Hepatocyte (in vitro differentiated cells): ENCODE results near the gene CCDC9B. TPM values are rescaled to one million over a fixed set of nuclear protein-coding genes. Genes with fewer than 3 reads are reported as not detected.

Experiments used
- DNase-seq: peaks from one replicate; pipeline ENCODE4 v3.0.0-alpha.2; 2016; ENCODE audit warnings: low spot score
- H2AFZ ChIP-seq: fragments of 200-600 bp; sonication (generic); 2 replicates; pipeline ENCODE4 v1.6.0; 2016; ENCODE audit warnings: antibody characterized with exemption, mild to moderate bottlenecking
- H3K27ac ChIP-seq: fragments of 200-600 bp; sonication (generic); 2 replicates; pipeline ENCODE4 v1.5.1; 2016; ENCODE audit warnings: mild to moderate bottlenecking
- H3K27me3 ChIP-seq: fragments of 200-600 bp; sonication (generic); 2 replicates; pipeline ENCODE4 v1.6.1; 2016
- H3K36me3 ChIP-seq: fragments of 200-600 bp; sonication (generic); replicated peaks from 2 replicates; pipeline ENCODE4 v1.5.1; 2016; ENCODE audit warnings: low read depth; ENCODE audit not compliant: insufficient read depth
- H3K4me1 ChIP-seq: fragments of 200-600 bp; sonication (generic); 2 replicates; pipeline ENCODE4 v1.5.1; 2016; ENCODE audit warnings: mild to moderate bottlenecking, moderate library complexity; ENCODE audit not compliant: insufficient read depth
- H3K4me2 ChIP-seq: fragments of 200-600 bp; sonication (generic); 2 replicates; pipeline ENCODE4 v1.6.0; 2016
- H3K4me3 ChIP-seq: fragments of 200-600 bp; sonication (generic); 2 replicates; pipeline ENCODE4 v1.5.1; 2016; ENCODE audit warnings: mild to moderate bottlenecking
- H3K79me2 ChIP-seq: fragments of 200-600 bp; sonication (generic); 2 replicates; pipeline ENCODE4 v1.6.0; 2017; ENCODE audit warnings: mild to moderate bottlenecking
- H3K9me2 ChIP-seq: fragments of 200-600 bp; sonication (generic); replicated peaks from 2 replicates; pipeline ENCODE4 v1.6.0; 2017; ENCODE audit warnings: mild to moderate bottlenecking; ENCODE audit not compliant: insufficient read depth
- H3K9me3 ChIP-seq: fragments of 200-600 bp; sonication (generic); 2 replicates; pipeline ENCODE4 v1.5.1; 2016; ENCODE audit warnings: low read depth, mild to moderate bottlenecking
- H4K20me1 ChIP-seq: fragments of 200-600 bp; sonication (generic); 2 replicates; pipeline ENCODE4 v1.6.0; 2016; ENCODE audit warnings: mild to moderate bottlenecking; ENCODE audit not compliant: insufficient read depth, poor library complexity, severe bottlenecking
- CTCF ChIP-seq: fragments of 200-600 bp; sonication (generic); IDR thresholded peaks from 2 replicates; pipeline ENCODE4 v1.5.1; 2016; ENCODE audit warnings: antibody characterized with exemption, mild to moderate bottlenecking; ENCODE audit not compliant: poor library complexity
- EZH2 ChIP-seq: fragments of 200-600 bp; sonication (generic); IDR thresholded peaks from 2 replicates; pipeline ENCODE4 v1.6.1; 2016; ENCODE audit warnings: antibody characterized with exemption, mild to moderate bottlenecking, borderline replicate concordance
- EZH2phosphoT487 ChIP-seq: fragments of 200-600 bp; sonication (generic); IDR thresholded peaks from one replicate; pipeline ENCODE4 v1.6.1; 2018; ENCODE audit warnings: antibody characterized with exemption, mild to moderate bottlenecking, low read depth, moderate library complexity; ENCODE audit not compliant: unreplicated experiment, severe bottlenecking
- WGBS: methylation state at CpG from one replicate; pipeline ENCODE4 v1.1.6; 2016; ENCODE audit warnings: low lambda C conversion rate; ENCODE audit errors: missing lambda C conversion rate; 5-methylcytosine and 5-hydroxymethylcytosine counted together
- polyA plus RNA-seq: library from polyadenylated mRNA; unstranded; fragments of >200 nt; fragmentation: Nextera tagmentation; extraction: Ambion mirVana; gene quantifications from 2 replicates; pipeline ENCODE4 v1.2.1, GENCODE V29; 2016
- total RNA-seq: library from RNA; depleted of rRNA; stranded (reverse); fragments of >200 nt; gene quantifications from 2 replicates; pipeline ENCODE4 v1.2.3, GENCODE V29; 2014

The CCDC9B gene
- total and polyA plus RNA-seq, 2 experiments from 2014 or later, result 4.0 to 7.6 TPM

DNA sequence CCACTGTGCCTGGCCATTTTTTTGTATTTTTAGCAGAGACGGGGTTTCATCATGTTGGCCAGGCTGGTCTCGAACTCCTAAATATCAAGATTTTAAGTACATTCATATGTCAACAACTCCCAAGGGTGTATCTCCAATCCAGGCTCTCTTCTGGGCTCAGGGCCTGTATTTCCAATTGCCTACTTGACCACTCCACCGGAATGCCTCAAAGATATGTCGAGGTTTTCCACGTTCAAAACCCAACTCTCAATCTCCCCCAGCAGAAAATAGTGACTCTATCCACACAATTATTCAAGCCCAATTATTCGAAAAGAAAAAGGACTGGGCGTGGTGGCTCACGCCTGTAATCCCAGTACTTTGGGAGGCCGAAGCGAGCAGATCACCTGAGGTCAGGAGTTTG is 39.9 kb upstream of the CCDC9B start:
- WGBS, result 99% methylated on average over 10 of the region's 10 CpGs

GRCh38 chr15:40379853-40380252 is 39.1 kb upstream of the CCDC9B start:
- TF ChIP-seq CTCF (no peak), EZH2phosphoT487 (no peak), EZH2 (no peak)
- Histone ChIP-seq H3K79me2 (peaks cover 19% of the 10 kb centered on the region), H4K20me1 (no peaks in the 10 kb centered on the region), H3K36me3 (no peaks in the 10 kb centered on the region), H3K4me3 (no peak overlapping the region), H3K9me2 (no peaks in the 10 kb centered on the region), H3K4me1 (no peaks in the 10 kb centered on the region), H3K27me3 (no peaks in the 10 kb centered on the region), H3K27ac (no peak overlapping the region), H2AFZ (no peak overlapping the region), H3K4me2 (no peak overlapping the region), H3K9me3 (no peaks in the 10 kb centered on the region)
- peak; percentile 68 for DNase-seq
- WGBS, result 47% methylated on average over 4 of the region's 4 CpGs

More for the DNA sequence above, 39.9 kb upstream of the CCDC9B start:
- no peaks in the 10 kb centered on the region for H3K27me3 ChIP-seq
- no peaks in the 10 kb centered on the region for H3K9me2 ChIP-seq
- no peak overlapping the region for H3K27ac ChIP-seq
- DNase-seq, result no peak
- H3K79me2 ChIP-seq, result peaks cover 27% of the 10 kb centered on the region
- H3K36me3 ChIP-seq, result no peaks in the 10 kb centered on the region
- TF ChIP-seq CTCF (no peak), EZH2phosphoT487 (no peak), EZH2 (no peak)
- H3K4me2 ChIP-seq, result no peak overlapping the region
- H4K20me1 ChIP-seq, result no peaks in the 10 kb centered on the region
- H3K9me3 ChIP-seq, result no peaks in the 10 kb centered on the region
- no peak overlapping the region for H2AFZ ChIP-seq
- H3K4me3 ChIP-seq, result no peak overlapping the region
- H3K4me1 ChIP-seq, result no peaks in the 10 kb centered on the region

DNA sequence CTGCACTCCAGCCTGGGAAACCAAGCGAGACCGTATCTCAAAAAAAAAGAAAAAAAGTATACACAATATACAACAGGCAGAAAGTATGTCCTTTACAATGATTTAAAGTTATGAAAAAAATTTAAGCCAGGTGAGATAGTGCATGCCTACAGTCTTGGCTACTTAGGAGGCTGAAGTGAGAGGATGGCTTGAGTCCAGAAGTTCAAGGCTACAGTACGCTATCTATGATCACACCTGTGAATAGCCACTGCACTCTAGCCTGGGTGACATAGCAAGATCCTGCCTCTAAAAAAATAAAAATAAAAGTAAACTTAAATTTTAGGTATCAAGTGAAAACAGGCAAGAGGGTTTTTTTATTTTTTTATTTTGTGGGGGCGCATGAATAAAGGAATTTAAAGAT is 38.6 kb upstream of the CCDC9B start:
- Histone ChIP-seq H3K4me2 (no peak overlapping the region), H3K27ac (no peak overlapping the region)

More for the DNA sequence above, 38.6 kb upstream of the CCDC9B start:
- Histone ChIP-seq H3K4me1 (no peaks in the 10 kb centered on the region), H3K79me2 (peaks cover 14% of the 10 kb centered on the region), H4K20me1 (no peaks in the 10 kb centered on the region), H3K36me3 (no peaks in the 10 kb centered on the region), H3K4me3 (no peak overlapping the region), H3K27me3 (no peaks in the 10 kb centered on the region), H3K9me3 (no peaks in the 10 kb centered on the region), H3K9me2 (no peaks in the 10 kb centered on the region), H2AFZ (no peak overlapping the region)
- DNase-seq, result no peak
- no peak for TF ChIP-seq EZH2phosphoT487
- TF ChIP-seq CTCF, result no peak
- no peak for TF ChIP-seq EZH2
- WGBS, result 89% methylated on average over 4 of the region's 4 CpGs
